Activated CD4-positive, CD25-positive, alpha-beta regulatory T cell treated with anti-CD3 and anti-CD28 coated beads, Interleukin-2, amount 50 U/mL, for 24 hours (primary cell): ENCODE results near the gene HS3ST5.
"Not testable (repeated sequence)": the region's sequence is repeated elsewhere in the genome, so short reads cannot be mapped to it uniquely, and the experiment has no call there.

ENCODE experiments used
- ATAC-seq, 2 donors: fragments of 150-1000 bp; cut with Tn5 transposase; one replicate each; pipeline ENCODE4 v1.10.0; 2021; ENCODE audit warnings: mild to moderate bottlenecking in 1 of 2, moderate library complexity in 1 of 2

HS3ST5 gene

GRCh38 chr6:114084327-114084890, 258.4 kb downstream of the HS3ST5 start:
- no peak for ATAC-seq

DNA sequence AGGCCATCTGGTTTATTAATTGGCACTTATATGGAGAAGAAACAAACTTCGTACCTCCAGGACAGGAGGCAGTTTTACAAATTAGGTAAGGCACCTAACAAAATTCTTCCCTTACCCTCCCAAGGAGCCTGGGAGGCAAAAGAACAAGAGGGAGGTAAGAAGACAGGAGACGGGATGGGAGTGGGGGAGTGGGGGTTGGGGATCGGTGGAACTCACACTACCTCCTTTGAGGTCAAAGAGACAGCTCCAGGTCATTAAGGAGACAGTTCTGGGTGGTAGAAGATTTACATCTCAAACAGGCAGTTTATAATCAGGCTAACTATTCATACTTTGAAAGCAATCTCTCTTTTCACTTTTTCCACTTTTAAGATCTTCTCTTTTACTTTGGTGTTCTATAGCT, 259.6 kb downstream of the HS3ST5 start:
- ATAC-seq = no peak

GRCh38 chr6:114081730-114082129, 261.1 kb downstream of the HS3ST5 start:
- no peak for ATAC-seq

- no peak for ATAC-seq
These were observed 261.8 kb downstream of the HS3ST5 start for GRCh38 chr6:114080891-114081510.

DNA sequence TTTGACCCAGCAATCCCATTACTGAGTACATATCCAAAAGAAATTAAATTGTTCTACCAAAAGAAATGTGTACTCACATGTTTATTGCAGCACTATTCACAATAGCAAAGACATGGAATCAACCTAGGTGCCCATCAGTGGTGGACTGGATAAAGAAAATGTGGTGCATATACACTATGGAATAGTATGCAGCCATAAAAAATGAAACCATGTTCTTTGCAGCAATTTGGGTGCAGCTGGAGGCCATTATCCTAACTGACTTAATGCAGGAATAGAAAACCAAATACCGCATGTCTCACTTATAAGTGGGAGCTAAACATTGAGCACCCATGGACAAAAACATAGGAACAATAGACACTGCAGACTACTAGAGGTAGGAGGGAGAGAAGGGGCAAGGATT, 262.4 kb downstream of the HS3ST5 start:
- ATAC-seq = not testable (repeated sequence)

DNA sequence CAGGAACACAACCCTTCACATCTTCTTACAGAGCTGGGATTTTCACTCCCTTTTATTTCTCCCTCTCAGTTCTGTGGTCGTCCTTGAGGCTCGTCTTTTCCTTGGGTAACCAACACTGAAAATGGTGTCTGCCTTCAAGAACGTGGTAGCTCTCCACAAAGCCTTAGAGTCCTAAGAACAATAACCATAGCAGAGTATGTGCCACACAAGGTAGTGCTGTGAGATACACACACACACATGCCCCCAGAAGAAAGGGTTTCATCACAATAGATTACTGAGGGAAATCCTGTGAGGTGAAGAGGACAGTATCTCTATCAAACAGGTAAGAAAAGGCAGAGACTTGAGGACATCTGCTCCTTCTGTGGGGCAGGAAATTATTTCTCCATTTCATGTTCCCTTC, 267.0 kb downstream of the HS3ST5 start:
- ATAC-seq = no peak

DNA sequence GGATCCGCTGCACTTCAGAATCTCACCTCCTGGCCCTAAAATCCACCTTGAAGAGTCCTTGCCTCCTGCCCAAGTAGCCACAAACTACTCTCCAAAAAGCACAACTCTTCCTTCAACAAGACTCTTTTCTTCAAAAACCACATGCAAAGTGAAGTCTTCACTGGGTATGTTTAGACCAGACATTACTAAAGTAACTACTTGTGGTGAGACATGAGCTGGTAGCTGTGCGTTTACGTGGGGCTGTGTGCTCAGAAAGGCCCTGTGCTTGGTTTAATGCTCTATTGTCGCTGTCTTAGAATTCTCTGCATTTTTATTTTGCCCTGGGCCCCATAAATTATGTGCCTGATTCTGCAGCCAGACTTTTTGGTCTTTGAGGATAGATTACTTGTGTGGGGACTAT, 267.5 kb downstream of the HS3ST5 start:
- no peak for ATAC-seq

DNA sequence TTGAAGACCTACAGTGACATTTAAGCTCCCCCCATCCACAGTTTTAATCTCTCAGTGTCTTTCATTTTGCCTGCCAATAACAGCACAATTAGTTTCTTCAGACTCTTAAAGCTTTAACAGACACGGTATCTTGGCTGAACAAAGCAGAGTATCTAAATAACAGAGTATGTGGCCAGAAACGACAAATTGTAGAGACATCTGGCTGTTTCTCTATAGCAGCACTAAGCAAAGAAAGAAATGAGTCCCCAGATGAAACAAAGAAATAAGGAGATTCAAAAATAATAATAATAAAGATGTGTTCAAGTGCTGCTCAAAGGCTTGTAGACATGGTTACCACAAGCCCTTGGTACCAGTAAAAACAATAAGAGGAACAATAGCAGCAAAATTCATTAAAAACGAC, 274.1 kb downstream of the HS3ST5 start:
- ATAC-seq = no peak

- no peak for ATAC-seq
These were observed 274.7 kb downstream of the HS3ST5 start for GRCh38 chr6:114068116-114068515.

DNA sequence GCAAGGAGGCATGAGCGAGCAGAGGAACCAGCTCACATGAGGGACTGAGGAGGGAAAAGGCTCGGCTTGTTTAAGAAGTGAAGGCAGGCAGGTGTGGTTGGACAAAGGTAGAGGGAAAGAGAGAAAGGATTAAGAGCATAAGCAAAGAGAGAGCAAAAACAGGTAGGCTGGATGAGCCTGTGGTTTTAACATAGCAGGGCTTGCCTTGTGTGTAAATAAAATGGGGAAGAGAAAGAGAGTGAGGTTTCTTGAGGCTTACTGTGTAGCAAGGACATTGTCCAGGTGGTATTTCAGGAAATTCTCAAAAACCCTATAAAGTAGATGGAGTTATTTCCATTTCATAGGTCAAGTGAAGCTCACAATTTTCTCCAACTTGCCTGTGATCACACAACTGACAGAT, 278.0 kb downstream of the HS3ST5 start:
- no peak for ATAC-seq

DNA sequence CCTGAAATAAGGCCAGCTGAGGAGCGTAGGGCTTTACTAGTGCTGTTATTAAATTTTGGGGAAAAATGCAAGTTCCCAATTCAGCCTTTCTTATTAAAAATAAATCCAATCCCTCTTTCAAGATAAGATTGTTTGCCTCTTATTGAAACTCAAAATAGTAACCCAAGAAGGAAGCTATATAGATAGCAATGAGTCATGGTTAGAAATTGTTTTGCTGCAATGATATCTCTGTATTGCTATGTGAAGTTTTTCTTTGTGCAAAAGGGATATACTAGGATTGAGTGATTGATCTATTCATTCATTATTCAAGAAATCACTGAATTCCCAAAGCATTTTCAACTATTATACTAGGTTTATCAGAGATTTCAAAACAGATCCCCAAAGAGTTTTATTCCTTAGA, 278.9 kb downstream of the HS3ST5 start:
- no peak for ATAC-seq

GRCh38 chr6:114062199-114062598, 280.6 kb downstream of the HS3ST5 start:
- no peak for ATAC-seq

GRCh38 chr6:114061741-114062140, 281.1 kb downstream of the HS3ST5 start:
- no peak for ATAC-seq

- no peak for ATAC-seq
These were observed 281.7 kb downstream of the HS3ST5 start for GRCh38 chr6:114061116-114061515.

GRCh38 chr6:114058435-114058834, 284.4 kb downstream of the HS3ST5 start:
- ATAC-seq = no peak

GRCh38 chr6:114055763-114056162, 287.1 kb downstream of the HS3ST5 start:
- ATAC-seq = no peak

- ATAC-seq = no peak
These were observed 287.5 kb downstream of the HS3ST5 start for GRCh38 chr6:114055349-114055748.

DNA sequence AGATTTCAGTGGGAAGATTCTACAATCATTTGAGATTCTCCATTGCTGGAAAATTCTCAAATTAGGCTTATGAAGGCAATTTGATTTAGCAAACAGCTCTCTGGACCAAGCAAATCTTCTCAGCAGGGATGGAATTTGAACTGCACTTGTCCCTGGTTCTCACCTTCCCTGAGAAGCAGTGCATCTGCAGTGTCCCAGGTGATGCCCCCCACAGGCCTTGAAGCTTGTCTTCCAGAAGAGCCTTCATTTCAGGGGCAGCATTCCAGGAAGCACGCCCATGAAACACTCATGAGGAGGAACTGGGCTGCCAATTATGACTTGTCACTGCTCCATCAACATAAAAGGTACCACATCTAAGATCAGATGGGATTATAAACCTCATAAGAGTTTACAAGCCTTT, 289.0 kb downstream of the HS3ST5 start:
- ATAC-seq = no peak

DNA sequence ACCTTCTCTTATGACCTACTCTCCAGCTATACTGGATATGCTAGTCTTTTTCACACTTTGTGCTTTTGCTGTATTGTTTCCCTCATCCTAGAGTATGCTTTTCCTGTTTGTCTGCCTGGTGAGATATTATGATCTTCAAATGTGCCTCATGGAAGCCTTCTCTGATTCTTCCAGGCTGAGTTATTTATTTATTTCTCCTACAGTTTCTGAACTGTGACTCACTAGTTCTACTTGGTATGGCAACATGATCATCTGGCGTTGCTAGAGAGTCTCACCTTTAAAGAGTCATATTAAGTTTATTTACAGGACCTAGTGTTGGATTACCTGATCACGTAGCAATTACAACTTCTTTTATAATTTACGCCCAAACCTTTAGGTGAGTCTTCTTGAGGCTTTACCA, 290.7 kb downstream of the HS3ST5 start:
- ATAC-seq = no peak

- no peak for ATAC-seq
These were observed 291.8 kb downstream of the HS3ST5 start for GRCh38 chr6:114051031-114051430.

DNA sequence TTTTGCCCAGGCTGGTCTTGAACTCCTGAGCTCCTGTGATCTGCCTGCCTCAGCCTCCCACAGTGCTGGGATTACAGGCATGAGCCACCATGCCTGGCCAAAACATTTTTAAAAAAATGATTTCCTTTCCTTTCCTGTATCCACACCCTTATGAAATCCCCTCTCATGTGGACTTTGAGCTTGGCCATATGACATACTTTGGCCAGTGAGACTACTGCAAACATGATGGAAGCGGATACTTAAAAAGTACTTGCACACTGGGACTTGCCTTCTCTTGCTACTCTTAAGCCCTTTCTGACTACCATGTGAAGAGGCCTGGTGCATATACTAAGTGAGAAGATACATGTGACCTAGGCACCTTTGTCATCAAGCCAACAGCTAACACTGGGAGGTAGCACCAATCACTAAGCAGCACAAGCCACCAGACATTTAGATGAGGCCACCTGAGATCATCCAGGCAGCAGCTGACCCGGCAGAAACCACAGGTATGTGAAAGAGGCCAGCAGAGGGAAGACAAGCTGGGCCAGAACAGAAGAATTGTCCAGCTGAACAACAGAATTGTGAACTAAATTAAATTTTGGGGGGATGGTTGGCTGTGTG, 293.4 kb downstream of the HS3ST5 start:
- no peak for ATAC-seq

GRCh38 chr6:114044566-114044965, 298.3 kb downstream of the HS3ST5 start:
- ATAC-seq = not testable (repeated sequence)

- no peak for ATAC-seq
These were observed 300.4 kb downstream of the HS3ST5 start for GRCh38 chr6:114042267-114043016.

DNA sequence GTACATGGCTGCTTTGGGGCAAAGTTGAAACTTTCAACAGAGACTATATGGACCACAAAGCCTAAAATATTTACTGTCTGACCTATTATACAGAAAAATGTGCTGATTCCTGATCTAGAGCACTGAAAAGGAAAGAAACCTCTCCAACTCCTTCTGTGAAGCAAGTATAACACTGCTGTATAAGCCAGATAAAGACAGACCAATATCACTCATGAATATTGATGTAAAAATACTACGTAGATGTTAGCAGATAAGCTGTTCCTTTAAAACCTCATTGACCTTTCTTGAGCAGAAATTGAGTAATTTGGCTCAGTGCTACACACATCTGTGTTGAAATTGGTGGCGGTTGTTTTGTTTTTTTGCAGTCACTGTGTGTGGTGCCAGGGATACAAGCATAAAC, 302.0 kb downstream of the HS3ST5 start:
- no peak for ATAC-seq
